MV-4-11 (cell line): ENCODE measurements around the gene CPD.

ENCODE experiments used
- DNase-seq: peaks from one replicate; lab custom pipeline; 2025; lab: John Stamatoyannopoulos, UW

The CPD gene

DNA sequence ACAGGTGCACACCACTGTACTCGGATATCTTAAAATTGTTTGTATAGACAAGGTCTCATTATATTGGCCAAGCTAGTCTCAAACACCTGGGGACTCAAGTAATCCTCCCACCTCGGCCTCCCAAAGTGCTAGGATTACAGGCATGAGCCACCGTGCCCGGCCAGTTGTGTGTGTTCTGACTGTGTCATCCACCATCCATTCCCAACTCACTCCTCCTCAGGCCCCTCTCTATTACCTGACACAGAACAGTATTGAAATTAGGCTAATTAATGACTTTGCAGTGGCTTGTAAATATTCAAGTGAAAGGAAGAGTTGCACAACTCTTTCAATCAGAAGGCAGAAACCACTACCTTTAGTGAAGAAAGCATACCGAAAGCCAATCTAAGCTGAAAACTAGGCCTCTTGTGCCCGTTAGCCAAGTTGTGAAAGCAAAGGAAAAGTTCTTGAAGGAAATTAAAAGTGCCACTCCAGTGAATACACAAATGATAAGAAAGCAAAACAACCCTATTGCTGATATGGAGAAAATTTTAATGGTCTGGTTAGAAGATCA is 127.2 kb downstream of the CPD start:
- DNase-seq = no peak

DNA sequence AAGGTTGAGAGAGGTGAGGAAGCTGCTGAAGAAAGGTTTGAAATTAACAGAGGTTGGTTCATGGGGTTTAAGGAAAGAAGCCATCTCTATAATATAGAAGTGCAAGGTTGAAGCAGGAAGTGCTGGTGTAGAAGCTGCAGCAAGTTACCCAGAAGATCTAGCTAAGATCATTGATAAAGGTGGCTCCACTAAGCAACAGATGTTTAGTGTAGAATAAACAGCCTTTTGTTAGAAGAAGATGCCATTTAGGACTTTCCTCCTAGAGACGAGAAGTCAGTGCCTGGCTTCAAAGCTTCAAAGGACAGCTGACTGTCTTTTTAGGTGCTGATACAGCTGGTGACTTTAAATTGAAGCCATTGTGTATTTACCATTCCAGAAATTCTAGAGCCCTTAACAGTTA is 127.8 kb downstream of the CPD start:
- no peak for DNase-seq

DNA sequence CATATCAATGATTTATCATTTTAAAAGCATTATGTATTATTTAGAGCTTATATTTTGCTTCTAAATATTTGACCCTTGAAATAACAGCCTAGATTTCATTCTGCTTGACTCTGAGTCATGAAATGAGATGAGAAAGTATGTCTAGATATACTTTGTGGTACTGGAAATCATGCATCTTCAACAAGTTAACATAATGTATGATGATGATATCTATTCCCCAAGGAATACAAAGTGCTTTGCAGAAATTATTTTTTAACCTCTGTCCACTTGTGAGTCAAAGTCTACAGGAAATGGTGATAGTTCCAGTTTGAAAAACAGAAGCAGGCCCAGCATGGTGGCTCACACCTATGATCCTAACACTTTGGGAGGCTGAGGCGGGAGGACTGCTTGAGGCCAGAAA is 134.6 kb downstream of the CPD start:
- no peak for DNase-seq

DNA sequence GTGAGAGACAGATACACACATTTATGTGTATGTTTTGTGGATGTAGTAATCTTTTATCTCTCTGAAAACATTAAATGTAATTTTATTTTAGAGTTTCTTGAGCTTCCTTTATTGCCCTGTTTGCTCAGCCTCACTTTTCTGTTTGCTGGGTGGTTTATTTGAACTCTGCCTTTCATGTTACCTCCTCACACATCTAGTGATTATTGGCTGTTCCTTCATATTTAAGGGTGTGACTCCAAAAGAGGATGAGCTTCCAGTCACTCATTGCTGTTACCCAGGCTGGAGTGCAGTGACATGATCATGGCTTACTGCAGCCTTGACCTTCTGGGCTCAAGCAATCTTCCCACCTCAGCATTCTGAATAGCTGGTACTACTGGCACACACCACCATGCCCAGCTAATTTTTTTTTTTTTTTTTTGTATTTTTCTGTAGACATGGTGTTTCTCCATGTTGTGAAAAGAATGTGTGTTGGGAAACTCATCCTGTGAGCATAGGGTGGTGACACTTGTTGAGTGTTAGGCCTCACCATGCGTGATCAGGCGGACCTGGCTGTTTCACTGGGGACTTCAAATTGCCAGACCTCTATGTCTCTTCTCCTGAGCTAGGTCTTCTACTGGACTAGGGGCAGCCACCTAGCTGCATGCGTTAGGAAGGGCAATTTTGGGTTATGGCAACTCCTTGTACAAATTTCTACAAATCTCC is 136.3 kb downstream of the CPD start:
- DNase-seq = no peak

DNA sequence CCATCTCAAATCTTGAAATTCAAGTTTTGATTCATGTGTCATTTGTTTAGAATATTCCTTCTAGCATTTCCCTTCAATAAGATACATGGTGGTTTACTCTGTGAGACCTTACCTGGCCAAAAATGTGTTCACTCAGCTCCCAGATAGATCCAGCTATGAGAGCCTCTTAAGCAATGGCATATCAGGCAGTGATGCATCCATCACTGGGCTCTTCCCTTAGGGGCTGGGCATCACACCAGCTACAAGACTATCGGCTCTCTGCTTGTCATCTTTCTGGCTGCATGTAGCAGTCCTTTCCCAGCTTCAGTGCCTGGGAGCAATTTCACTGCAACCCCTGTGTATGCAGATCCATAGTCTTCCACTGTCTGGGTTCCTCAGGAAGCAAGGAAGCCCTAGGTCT is 139.1 kb downstream of the CPD start:
- no peak for DNase-seq

DNA sequence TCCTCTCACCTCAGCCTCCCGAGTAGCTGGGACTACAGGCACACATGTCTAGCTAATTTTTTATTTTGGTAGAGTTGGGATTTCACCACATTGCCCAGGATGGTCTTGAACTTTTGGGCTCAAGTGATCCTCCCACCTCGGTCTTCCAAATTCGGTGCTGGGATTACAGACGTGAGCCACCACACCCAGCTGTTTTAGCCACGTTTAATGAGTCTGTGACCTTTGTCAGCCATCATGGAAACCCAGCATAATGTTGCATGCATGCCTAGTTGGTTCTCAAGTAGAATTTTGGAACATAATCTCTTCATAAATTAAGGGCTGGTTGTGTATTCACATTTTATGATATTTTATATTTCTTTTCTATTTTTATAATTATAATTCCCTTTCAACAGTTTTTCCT is 140.4 kb downstream of the CPD start:
- DNase-seq = no peak
